EH (cell line): ENCODE data around the gene UGT1A6.
A peak's percentile ranks its signal among the peaks of the same experiment; 100 is the strongest.
"Not testable (repeated sequence)": the region's sequence is repeated elsewhere in the genome, so short reads cannot be mapped to it uniquely, and the experiment has no call there.

Experiments
- DNase-seq: peaks from one replicate; pipeline ENCODE4 v3.0.0-alpha.2; 2015; ENCODE audit warnings: low read depth

The UGT1A6 gene

GRCh38 chr2:233692648-233693047 lies at the start of gene UGT1A6:
Gene UGT1A6 (plus strand): TSS chr2:233692890. CDS start chr2:233693005, 115 bp downstream.
- DNase-seq = no peak

DNA sequence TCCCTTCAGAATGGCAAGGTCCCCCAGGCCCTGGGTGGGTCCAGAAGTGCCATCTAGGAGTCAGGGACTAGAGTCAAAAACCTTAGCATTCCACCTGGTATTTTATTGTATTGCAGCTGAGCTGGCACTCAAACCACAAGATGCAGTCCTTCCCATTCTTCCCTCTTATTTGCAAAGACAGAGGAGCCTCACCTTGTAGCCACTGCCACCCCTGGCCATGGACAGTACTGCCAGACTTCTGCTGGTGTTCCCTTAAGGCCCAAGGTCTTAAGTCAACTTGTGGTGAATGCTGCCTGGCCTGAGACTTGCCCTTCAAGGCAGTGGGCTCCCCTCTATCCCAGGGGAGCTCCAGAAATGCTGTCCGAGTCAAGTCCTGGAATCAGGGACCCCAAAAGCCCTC lies 49.6 kb upstream of the UGT1A6 start:
- DNase-seq = peak; percentile 15

- DNase-seq = not testable (repeated sequence)
Observed at GRCh38 chr2:233646033-233646432, 46.7 kb upstream of the UGT1A6 start.

DNA sequence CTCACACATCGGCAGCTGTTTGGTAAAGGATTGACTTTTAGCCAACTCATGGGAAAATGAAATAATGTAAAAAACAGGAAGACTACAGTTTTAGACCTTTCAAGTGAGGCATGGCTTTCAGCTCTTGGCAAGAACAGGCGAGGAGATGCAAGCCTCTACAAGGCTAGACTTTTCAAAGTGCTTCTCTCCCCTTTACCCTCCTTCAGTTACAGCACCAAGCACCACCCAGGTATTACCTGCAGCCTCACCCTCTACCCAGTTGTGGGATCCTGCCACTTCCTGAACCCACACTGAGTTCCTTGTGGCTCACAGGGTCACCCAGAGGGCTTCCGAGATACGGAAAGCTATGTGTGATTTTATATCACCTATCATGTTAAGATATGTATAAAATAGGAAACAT lies 41.7 kb upstream of the UGT1A6 start:
- no peak for DNase-seq

DNA sequence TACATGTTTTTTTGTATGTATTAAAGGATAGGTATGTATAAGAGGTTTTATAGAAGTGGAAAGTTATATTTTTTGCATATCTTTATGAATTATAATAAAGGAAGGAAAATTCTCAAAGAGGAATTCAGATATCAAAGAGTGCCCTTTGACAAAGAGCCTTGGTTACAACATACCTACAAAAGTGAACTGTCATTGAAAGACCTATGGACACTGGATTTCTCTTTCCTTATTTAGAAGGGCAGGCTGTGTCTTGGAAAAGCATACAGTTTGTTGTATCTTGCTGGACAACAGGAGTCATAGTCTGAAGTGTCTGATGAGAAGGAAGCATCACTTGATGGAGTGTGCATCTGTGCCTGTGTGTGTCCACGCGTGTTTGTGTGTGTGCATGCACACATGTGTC lies 41.3 kb upstream of the UGT1A6 start:
- no peak for DNase-seq

DNA sequence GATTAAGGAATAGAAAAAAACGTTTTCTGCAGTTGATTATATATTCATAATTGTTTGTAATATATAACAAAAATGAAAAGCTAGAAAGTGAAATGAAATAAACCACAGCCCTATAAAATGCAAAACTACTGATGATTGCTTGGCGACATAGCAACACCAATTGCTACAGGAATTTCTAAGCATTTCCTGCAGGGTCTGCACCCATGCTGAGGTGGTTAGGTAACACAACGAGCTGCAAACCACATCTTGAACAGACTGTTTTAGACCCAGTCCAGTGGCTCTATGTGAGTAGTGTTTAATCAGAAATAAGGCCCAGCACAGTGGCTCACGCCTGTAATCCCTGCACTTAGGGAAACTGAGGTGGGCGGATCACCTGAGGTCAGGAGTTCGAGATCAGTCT lies 38.2 kb upstream of the UGT1A6 start:
- DNase-seq = no peak

DNA sequence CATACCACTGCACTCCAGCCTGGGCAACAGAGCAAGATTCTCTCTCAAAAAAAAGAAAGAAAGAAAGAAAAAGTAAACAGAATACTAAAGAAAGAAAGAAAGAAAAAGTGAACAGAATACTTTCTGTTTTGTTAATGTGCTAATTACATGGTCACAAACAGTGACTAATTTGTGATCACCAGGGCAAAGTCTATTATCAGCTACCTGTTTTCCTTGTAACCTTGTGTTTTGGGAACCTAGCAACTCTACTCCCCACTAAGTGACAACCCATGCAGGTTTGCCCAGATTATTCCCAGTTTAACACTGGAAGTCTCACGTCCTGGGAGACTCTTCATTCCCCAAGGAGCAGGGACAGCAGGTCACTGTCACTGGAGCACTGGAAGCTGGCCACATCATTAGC lies 37.6 kb upstream of the UGT1A6 start:
- DNase-seq = no peak

- DNase-seq = not testable (repeated sequence)
Observed at GRCh38 chr2:233655943-233656342, 36.7 kb upstream of the UGT1A6 start.

- no peak for DNase-seq
Observed at GRCh38 chr2:233656443-233656842, 36.2 kb upstream of the UGT1A6 start.

- no peak for DNase-seq
Observed at GRCh38 chr2:233658610-233659009, 34.1 kb upstream of the UGT1A6 start.

DNA sequence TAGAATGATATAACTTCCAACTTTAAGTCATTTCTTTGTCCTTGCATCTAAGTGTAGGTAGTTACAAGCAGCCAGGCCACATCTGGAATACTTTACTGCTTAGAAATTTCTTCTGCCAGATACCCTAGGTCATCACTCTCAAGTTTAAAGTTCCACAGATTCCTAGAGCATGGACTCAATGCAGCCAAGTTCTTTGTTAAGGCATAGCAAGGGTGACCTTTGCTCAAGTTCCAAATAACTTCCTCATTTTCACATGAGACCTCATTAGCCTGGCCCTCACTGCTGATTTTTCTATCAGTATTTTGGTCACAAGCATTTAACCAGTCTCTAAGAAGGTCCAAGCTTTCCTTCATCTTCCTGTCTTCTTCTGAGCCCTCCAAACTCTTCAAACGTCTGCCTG lies 28.8 kb upstream of the UGT1A6 start:
- peak; percentile 73 for DNase-seq

DNA sequence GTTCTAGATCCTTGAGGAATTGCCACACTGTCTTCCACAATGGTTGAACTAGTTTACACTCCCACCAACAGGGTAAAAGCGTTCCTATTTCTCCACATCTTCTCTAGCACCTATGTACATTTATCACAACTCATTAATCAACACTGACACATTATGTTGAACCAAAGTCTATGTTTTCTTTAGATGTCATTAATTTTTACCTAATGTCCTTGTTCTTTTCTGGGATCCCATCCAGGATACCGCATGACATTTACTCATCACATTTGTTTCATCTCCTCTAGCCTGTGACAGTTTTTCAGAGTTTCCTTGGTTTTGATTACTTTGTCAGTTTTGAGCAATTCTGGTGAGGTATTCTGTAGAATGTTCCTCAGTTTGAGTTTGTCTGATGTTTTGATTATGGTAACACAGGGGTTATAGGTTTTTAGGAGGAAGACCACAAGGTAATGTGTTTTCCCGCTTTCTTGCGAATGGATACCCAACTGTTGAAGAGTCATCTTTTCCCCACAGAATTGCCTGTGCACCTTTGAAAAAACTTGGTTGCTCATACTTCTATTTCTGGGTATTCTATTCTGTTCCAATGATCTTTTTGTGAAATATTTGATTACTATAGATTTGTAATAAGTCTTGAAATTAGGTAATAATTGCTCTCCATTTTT lies 24.0 kb upstream of the UGT1A6 start:
- no peak for DNase-seq

DNA sequence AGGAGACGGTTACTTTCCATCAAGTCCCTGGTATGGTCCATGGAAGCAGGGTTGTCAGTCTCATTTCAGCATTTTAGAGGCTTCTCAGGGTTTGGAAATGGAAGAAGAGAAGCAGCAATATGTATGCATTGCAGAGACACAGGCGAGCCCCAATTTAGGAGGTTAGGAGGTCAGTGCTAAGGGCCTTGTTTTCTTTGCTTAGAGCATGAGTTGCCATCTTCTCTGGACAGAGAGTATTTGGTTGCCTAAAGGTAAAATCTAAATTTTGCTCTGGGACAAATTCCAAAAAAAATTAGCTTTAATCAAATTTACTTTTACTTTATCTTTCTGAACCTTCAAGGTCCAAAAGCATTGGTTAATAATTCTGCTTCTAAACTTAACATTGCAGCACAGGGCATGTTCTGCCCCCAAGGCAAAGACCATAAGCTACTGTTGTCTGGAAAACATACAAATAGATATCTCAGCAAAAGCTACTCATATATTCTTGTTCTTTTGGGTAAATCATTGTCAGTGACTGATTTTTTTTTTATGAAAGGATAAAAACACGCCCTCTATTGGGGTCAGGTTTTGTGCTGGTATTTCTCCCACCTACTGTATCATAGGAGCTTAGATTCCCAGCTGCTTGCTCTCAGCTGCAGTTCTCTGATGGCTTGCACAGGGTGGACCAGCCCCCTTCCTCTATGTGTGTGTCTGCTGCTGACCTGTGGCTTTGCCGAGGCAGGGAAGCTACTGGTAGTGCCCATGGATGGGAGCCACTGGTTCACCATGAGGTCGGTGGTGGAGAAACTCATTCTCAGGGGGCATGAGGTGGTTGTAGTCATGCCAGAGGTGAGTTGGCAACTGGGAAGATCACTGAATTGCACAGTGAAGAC lies 21.2 kb upstream of the UGT1A6 start, which contains the start of gene UGT1A9:
Gene UGT1A9, plus strand, starts transcription at position 609 of the 872 bp plus-strand sequence. Its CDS starts 37 bp downstream, at position 646.
- DNase-seq = no peak

DNA sequence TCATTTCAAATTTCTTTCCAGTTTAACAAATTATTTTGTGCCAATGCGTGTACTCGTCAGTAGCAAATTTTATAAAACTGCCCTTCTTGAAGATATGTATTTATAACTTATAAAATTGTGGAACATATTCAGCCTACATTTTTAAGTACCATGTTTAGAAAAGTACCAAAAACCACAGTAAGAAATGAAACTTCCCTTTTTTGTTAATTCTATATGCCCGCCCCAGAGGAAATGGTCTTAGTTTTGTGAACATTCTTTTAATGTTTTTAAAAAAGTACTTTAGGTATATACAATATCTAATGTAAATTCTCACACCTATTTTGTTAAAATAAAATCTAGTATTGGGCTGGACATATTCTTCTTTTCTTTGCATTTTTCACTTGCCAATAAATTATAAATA lies 19.8 kb upstream of the UGT1A6 start:
- DNase-seq = no peak

DNA sequence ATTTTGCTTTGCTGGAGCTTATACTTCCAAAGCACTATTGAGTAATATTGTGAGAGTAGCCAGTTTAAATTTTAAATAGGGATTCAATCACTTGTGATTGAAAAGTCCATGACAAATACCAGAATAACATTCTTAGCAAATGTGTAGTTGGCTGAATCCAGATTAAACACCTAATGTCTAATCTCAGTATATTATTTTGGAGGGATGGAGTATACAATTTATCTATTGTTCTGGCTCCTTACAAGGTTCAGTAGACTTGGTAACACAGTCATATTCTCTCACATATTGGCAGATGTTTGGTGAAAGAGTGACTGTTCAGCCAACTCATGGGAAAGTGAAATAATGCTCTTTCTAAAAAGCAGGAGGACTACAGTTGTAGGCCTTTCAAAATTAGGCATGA lies 18.8 kb upstream of the UGT1A6 start:
- no peak for DNase-seq

DNA sequence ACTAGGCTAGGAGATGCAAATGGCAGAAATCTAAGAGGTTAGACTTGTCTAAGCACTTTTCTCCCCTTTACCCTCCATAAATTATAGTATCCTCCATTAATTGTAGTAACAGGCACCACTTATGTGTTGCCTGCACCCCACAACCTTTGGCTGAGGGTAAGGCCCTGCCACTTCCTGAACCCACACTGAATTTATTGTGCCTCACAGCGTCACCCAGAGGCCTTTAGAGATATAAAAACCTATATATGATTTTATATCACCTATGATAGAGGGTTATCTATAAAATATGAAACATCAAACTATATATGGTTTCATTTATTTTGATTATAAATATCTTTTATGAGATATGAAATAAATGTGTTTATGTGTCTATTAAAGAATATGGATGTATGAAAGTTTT lies 18.4 kb upstream of the UGT1A6 start:
- DNase-seq = no peak

DNA sequence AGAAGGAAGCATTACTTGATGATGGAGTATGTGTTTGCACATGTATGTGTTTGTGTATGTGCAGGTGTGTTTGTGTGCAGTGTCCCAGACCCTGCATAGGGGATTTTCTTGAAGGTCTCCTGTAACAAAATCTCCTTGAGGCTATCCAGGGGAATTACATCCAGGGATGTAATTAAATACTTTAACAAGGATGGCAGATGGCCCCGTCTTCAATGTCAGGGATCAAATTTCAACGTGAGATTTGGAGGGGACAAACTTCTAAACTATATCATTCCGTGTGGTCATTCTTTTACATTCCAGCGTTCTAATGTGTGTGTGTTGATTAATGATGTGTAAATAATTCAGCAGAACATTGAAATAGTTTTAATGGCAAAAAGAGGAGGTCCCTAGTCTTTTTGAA lies 17.7 kb upstream of the UGT1A6 start:
- peak; percentile 11 for DNase-seq

DNA sequence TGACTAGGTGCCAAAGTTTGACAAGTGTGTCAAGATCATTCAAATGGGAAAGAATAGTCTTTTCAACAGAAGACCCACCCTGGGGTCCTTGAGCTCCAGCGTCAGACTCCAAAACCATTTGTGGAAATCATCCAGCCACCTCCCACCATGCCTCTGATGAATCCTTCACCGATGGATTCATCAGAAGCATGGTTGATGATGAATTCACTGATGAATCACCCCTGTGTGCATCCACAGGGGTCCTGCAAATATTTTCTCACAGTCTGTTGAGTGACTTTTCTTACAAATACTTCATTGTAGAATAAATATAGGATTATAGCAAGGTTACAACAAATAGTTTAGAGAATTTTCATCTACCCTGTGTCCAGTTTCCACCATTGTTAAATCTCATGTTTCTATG lies 16.6 kb upstream of the UGT1A6 start:
- peak; percentile 72 for DNase-seq

DNA sequence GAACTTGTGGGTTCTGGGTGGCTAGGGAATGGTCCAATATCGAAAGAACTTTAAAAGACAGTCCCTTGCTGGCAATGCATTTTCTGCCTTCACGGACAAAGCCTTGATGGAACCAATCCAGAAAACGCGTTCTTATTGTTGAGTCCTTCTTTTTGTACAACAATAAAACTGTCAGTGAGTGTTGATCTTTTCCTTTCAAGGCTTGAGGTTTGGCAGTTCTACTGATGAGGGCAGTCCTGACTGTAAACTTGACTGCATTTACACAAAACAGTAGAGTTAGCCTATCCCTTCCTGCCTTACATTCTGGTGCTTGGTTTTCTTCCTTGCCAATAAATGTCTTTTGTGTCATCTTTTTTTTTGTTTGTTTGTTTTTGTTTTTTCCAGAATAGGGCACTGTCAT lies 13.5 kb upstream of the UGT1A6 start:
- no peak for DNase-seq

DNA sequence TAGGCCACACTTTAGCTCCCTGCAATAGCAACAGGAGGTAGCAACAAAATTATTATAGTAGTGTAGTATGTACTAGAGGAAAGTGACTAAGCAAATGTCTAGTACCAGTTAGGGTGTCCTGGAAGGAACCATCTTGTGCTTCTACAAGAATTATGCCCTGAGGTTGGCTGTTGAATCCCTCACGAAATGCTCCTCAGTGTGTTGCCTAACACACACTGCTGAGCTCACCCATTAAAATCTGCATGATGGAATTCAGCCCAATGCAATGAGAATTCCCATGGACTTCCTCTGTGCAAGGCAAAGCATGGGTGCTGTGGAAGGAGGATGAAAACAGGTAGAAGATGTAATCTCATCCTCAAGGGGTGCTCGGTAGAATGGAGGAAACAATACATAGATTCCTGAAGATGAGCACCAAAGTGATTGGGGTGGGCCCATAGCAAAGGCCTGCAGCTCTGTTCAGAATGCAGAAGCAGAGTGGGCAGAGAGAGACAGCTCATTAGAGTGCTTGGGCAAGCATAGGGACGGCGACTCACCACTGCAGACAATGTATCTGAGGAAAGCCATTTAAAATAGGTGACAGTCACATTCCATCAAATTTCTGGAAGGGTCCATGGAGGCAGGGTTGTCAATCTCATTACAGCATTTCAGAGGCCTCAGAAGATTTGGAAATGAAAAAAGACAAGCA lies 12.2 kb upstream of the UGT1A6 start:
- DNase-seq = peak; percentile 65

DNA sequence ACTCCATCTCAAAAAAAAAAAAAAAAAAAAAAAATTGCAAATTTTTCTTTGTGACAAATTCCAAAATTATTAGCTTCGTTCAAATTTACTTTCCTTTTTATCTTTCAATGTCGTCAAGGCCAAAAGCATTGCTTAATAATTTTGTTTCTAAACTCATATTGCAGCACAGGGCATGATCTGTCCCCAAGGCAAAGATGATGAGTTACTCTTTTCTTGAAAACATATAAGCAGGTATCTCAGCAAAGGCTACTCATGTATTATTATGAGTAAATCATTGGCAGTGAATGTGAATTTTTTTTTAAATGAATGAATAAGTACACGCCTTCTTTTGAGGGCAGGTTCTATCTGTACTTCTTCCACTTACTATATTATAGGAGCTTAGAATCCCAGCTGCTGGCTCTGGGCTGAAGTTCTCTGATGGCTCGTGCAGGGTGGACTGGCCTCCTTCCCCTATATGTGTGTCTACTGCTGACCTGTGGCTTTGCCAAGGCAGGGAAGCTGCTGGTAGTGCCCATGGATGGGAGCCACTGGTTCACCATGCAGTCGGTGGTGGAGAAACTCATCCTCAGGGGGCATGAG lies 11.1 kb upstream of the UGT1A6 start, which contains the start of gene UGT1A7:
Gene UGT1A7, plus strand, starts transcription at position 381 of the 579 bp plus-strand sequence. Its CDS starts 37 bp downstream, at position 418.
- DNase-seq = no peak

- DNase-seq = no peak
Observed at GRCh38 chr2:233684640-233685039, 8.1 kb upstream of the UGT1A6 start.
